ENCODE results near the gene TRIM47. TPM values are rescaled to one million over a fixed set of nuclear protein-coding genes. Genes with fewer than 3 reads are reported as not detected.

TRIM47 gene
- total RNA-seq, 2 donors from 2014 or later, result 21.3 to 62.9 TPM

GRCh38 chr17:75828741-75829140 lies 49.6 kb downstream of the TRIM47 start:
- intact Hi-C loops (cut with DNase I), result no loop called here
- Histone ChIP-seq H3K27ac (no peak overlapping the region), H3K4me1 (replicated peaks) (peaks cover 7% of the 10 kb centered on the region), H3K4me3 (no peak overlapping the region), H3K9me3 (no peaks in the 10 kb centered on the region), H3K27me3 (replicated peaks; ENCODE audit: insufficient read depth) (no peaks in the 10 kb centered on the region), H3K36me3 (no peaks in the 10 kb centered on the region)
- TF ChIP-seq POLR2A (IDR thresholded peaks at IDR 0.05), result no peak
- no peak for TF ChIP-seq CTCF (IDR thresholded peaks at IDR 0.05)
- no peak for TF ChIP-seq POLR2AphosphoS5 (IDR thresholded peaks at IDR 0.05)
- DNase-seq (ENCODE audit: low spot score), result no peak
- 94% methylated on average over 16 of the region's 19 CpGs for WGBS

GRCh38 chr17:75828076-75828400 lies 50.3 kb downstream of the TRIM47 start:
- DNase-seq (ENCODE audit: low spot score), result no peak
- H3K36me3 ChIP-seq, result no peaks in the 10 kb centered on the region
- 52% methylated on average over 8 of the region's 11 CpGs for WGBS
- H3K4me1 ChIP-seq (replicated peaks), result peaks cover 7% of the 10 kb centered on the region
- no peaks in the 10 kb centered on the region for H3K9me3 ChIP-seq
- intact Hi-C loops (cut with DNase I), result no loop called here
- H3K27ac ChIP-seq, result peak overlapping the region; percentile 73 to 76
- no peaks in the 10 kb centered on the region for H3K27me3 ChIP-seq (replicated peaks; ENCODE audit: insufficient read depth)
- no peak overlapping the region for H3K4me3 ChIP-seq
- TF ChIP-seq POLR2A (IDR thresholded peaks at IDR 0.05), result no peak
- TF ChIP-seq POLR2AphosphoS5 (IDR thresholded peaks at IDR 0.05), result no peak
- no peak for TF ChIP-seq CTCF (IDR thresholded peaks at IDR 0.05)

GRCh38 chr17:75827308-75828075 lies 50.9 kb downstream of the TRIM47 start:
- Histone ChIP-seq H3K36me3 (no peaks in the 10 kb centered on the region), H3K27me3 (replicated peaks; ENCODE audit: insufficient read depth) (no peaks in the 10 kb centered on the region), H3K4me1 (replicated peaks) (peaks cover 7% of the 10 kb centered on the region), H3K27ac (peak overlapping the region; percentile 73 to 76), H3K9me3 (no peaks in the 10 kb centered on the region), H3K4me3 (no peak overlapping the region)
- TF ChIP-seq CTCF (IDR thresholded peaks at IDR 0.05) (peak; percentile 16 to 65 (median 52)), POLR2A (IDR thresholded peaks at IDR 0.05) (no peak), POLR2AphosphoS5 (IDR thresholded peaks at IDR 0.05) (peak; percentile 21)
- intact Hi-C loops (cut with DNase I), result no loop called here
- 25% methylated on average over 18 of the region's 21 CpGs for WGBS
- DNase-seq (ENCODE audit: low spot score), result peak; percentile 25

- Histone ChIP-seq H3K27ac (peak overlapping the region; percentile 73 to 76), H3K27me3 (replicated peaks; ENCODE audit: insufficient read depth) (no peaks in the 10 kb centered on the region), H3K4me1 (replicated peaks) (peaks cover 7% of the 10 kb centered on the region), H3K4me3 (no peak overlapping the region), H3K36me3 (no peaks in the 10 kb centered on the region), H3K9me3 (no peaks in the 10 kb centered on the region)
- WGBS, result 55% methylated on average over 14 of the region's 14 CpGs
- intact Hi-C loops (cut with DNase I), result no loop called here
- TF ChIP-seq CTCF (IDR thresholded peaks at IDR 0.05), result no peak
- TF ChIP-seq POLR2A (IDR thresholded peaks at IDR 0.05), result no peak
- no peak for TF ChIP-seq POLR2AphosphoS5 (IDR thresholded peaks at IDR 0.05)
- no peak for DNase-seq (ENCODE audit: low spot score)
These were observed 51.6 kb downstream of the TRIM47 start for GRCh38 chr17:75826561-75827307.

All from prostate gland (tissue), 2 donors.